GM18526 (cell line): ENCODE data around the gene TCF25.

Experiments used
- POLR2A ChIP-seq: IDR thresholded peaks from 3 replicates; pipeline ENCODE4 v1.6.1; 2011; ENCODE audit not compliant: insufficient read length; ENCODE audit errors: extremely low read depth

The TCF25 gene

GRCh38 chr16:89863741-89864526 lies 9.5 kb upstream of the TCF25 start:
- TF ChIP-seq POLR2A: peak; percentile 16

GRCh38 chr16:89864527-89864820 lies 8.9 kb upstream of the TCF25 start:
- no peak for TF ChIP-seq POLR2A

GRCh38 chr16:89867918-89868317 lies 5.5 kb upstream of the TCF25 start:
- no peak for TF ChIP-seq POLR2A

GRCh38 chr16:89869911-89870310 lies 3.5 kb upstream of the TCF25 start:
- TF ChIP-seq POLR2A: no peak

GRCh38 chr16:89870440-89870839 lies 3.0 kb upstream of the TCF25 start:
- no peak for TF ChIP-seq POLR2A

GRCh38 chr16:89871895-89872294 lies 1.5 kb upstream of the TCF25 start:
- no peak for TF ChIP-seq POLR2A

GRCh38 chr16:89873972-89874689 lies 739 bp downstream of the TCF25 start:
- no peak for TF ChIP-seq POLR2A

- no peak for TF ChIP-seq POLR2A
Measured at GRCh38 chr16:89880477-89881367, 7.3 kb downstream of the TCF25 start.

- no peak for TF ChIP-seq POLR2A
Measured at GRCh38 chr16:89881368-89881730, 8.0 kb downstream of the TCF25 start.

- no peak for TF ChIP-seq POLR2A
Measured at GRCh38 chr16:89883346-89884040, 10.1 kb downstream of the TCF25 start.

GRCh38 chr16:89884041-89884421 lies 10.6 kb downstream of the TCF25 start:
- TF ChIP-seq POLR2A: no peak

- no peak for TF ChIP-seq POLR2A
Measured at GRCh38 chr16:89887243-89887642, 13.9 kb downstream of the TCF25 start.

GRCh38 chr16:89890200-89890599 lies 16.8 kb downstream of the TCF25 start:
- no peak for TF ChIP-seq POLR2A

GRCh38 chr16:89890886-89891657 lies 17.7 kb downstream of the TCF25 start:
- no peak for TF ChIP-seq POLR2A
